HS-27A (cell line): ENCODE data around the gene GJA5.

Source experiments
- DNase-seq: peaks from one replicate; pipeline ENCODE4 v3.0.0-alpha.2; 2012; ENCODE audit warnings: low read depth, missing footprints

Gene GJA5

DNA sequence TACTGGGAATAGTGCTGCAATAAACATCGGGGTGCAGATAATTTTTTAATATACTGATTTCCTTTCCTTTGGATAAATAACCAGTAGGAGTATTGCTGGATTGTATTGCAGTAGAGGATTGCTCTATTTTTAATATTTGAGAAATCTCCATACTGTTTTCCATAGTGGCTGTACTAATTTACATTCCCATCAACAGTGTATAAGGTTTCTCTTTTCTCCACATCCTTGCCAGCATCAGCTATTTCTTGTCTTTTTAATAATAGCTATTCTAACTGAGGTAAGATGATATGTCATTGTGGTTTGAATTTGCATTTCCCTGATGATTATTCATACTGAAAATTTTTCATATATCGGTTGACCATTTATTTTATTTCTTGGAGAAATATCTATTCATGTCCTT is 31.1 kb downstream of the GJA5 start:
- DNase-seq: no peak

DNA sequence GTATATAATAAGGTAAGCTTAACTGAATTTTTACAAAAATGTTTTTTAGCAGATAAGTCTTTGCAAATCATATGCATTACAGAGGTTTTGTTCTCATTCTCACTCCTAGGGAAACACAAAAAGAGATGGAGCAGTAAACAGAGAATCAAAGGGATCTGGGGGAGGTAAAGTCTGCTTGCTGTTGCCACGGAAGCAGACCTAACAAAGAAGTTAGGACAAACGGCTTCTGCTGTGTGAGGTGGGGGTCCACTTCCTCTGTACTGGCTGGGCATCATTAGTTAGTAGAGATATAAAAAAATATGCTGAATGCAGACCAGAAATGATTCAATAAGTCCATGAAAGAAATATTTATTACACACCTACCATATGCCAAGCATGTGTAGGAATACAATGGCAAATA is 34.2 kb downstream of the GJA5 start:
- DNase-seq: no peak

DNA sequence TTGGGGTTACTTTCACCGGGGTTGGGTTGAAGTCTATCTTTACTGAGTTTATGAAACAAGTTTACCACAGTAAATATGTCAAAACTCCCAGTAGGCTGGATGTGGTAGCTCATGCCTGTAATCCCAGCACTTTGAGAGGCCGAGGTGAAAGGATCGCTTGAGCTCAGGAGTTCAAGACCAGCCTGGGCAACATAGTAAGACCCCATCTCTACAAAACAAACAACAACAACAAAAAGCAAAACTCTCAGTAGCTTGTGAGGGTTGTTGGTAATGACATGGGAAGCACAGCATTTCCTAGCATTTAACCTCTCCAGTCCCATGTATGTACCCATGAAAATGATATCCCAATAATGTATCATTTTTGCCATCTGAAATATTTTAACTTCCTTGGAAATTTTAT is 34.7 kb downstream of the GJA5 start:
- DNase-seq: no peak

DNA sequence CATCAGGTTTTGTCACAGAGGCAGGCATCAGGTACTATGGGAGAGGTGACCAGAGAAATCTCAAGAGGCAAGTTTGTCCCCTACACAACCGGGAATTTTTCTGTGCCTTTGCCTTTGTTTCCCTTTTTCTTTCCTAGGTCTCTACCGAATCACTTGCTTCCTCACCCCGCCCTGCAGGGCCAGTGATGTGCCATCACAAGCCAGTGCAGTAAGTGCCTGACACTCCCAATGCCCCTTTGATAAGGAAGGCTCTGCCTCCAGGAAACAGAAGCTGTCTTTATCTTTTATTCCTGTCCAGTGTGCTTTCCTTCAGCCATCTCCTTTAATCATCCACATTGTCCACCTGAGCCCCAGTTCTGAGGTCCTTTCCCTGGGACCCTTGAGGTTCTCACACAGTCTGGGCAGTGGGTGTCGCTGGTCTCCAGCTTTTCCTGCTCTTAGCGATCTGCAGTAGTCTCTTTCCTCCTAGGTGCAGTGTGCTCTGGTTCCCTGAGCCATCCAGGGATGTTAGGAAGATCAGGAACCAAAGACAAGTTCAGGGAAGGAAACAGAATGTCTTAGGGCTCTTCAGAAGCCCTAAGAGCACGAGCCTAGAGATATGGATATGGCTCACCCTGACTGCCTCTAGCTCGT is 36.6 kb downstream of the GJA5 start:
- no peak for DNase-seq

DNA sequence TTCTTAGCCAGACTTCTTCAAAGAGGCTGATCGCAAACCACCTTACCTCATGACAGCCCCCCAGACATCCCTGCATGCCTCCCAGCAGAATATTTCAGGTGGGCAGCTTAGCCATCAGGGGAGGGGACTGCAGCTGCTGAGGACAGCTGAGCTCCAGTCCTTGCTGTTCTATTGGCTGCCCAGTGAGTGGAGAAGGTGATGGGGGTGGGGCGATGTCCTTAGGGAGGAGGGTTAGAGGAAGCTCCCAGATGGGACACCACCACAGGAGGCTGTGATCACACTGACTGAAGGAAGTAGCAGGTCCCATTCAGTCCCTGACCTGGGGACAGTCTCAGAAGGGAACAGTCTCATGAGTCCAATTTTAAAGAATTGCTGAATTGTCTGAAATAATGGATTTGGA is 38.3 kb downstream of the GJA5 start:
- DNase-seq: no peak

DNA sequence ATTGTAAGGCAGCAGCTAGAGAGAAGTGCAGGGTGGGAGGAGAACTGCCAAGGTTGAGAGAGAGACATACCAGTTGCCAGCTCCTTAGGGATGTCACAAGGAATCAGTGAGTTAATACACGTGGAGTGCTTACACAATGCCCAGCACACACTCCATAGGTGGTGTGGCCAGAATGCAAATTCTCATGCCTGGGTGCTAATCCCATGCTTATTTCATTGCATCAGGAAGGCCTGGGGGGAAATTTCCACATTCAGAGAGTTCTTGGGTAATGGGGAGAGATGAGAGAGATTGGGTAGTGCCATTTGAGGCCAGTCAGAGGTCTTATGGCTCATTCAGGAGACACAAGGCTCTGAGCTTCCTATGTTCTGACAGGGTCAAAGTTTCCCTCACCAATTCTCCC is 38.7 kb downstream of the GJA5 start:
- DNase-seq: no peak

DNA sequence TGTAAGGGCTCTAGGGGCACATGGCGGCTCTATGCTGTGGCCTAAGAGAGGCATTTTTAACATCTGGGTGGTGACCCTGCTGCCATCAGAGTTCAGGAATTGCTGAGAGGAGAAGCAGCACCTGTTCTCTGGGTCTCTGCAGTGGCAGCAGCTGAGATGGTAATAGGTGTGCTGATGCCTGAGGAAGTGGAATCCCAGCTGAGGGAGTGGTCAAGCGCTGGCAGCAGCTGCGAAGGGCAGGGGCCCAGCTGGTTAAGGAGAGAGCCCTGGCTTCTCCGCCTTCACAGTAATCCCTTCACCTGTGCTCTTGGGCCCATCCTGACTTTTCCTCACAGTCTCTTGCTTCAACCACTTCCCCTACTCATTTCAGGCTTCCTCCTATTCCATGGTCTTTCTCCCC is 39.8 kb downstream of the GJA5 start:
- no peak for DNase-seq

DNA sequence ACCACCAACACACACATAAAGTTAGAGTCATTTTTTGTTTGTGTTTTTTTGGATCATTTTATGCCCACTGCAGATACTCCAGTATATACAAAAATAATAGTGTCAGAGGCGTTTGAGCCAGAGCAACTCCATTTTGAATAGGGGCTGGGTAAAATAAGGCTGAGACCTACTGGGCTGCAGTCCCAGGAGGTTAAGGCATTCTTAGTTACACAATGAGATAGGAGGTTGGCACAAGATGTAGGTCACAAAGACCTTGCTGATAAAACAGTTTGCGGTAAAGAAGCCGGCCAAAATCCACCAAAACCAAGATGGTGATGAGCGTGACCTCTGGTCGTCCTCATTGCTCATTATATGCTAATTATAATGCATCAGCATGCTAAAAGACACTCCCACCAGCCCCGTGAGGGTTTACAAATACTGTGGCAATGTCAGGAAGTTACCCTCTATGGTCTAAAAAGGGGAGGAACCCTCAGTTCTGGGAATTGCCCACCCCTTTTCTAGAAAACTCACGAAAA is 40.6 kb downstream of the GJA5 start:
- DNase-seq: no peak

DNA sequence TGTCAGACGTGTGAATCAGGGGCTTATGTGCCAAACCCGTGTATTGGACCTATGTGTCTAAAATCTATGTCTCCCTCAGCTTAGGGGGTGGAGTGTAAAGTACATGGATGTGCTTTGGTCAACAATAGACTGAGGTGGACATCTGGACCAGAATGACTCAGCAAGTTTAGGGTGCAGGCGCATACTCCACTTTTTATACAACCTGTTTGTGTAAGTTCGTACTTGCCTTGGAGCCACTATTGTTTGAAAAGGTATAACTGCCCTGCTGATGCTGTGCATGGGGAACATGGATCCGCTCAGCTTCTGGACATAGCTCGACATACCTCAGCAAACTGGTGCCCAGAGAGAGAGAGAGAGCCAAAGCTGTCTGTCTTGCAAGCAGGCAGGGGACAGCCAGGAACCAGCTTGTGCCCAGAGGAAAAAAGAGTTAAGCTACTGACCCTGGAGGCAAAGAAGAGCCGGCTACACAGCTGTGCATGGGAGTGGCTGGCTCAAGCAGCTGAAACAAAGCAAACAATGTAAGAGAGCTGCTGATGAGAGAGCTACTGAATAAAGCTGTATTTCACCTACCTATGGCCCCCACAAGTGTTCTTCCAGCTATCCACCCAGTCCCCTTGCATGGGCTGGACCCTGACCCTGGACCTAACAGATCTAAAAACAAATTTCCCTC is 41.2 kb downstream of the GJA5 start:
- DNase-seq: no peak

DNA sequence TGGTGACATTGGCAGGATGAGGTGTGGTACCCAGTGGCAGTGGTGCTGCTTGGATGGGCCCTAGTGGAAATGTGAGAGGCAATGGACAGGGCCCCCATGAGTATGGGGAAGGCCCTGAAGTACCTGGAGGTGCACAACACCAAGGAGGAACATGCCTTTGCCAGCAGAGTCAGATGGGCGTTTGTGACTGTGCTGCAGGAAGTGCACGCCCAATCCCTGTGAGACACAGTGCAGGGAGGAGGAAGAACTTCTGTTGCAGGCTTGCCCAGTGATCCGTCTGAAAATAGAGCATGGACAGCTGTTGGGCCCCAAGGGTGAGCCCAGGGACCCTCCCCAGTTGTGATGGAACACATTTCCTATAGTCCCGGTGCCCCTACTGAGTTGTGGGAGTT is 42.7 kb downstream of the GJA5 start:
- DNase-seq: no peak

DNA sequence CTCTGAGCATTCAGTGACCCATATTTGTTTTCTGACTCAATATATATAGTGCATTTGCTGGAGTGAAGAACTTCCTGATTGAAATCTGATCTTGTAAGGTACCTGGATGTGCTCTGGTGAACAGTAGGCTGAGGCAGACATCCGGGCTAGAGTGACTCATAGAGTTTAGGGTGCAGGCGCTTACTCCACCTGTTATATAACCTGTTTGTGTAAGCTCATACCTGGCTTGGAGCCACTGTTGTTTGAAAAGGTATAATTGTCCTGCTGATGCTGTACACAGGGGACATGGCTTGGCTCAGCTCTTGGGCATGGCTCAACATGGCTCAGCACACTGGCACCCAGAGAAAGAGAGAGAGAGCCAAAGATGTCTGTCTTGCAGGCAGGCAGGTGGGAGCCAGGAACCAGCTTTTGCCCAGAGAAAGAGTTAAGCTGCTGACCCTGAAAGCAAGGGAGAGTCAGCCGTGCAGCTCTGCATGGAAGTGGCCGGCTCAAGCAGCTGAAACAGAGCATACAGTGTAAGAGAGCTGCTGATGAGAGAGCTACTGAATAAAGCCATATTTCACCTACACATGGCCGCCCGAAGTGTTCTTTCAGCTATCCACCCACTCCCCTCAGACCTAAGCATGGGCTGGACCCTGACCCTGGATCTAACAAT is 43.2 kb downstream of the GJA5 start:
- no peak for DNase-seq

DNA sequence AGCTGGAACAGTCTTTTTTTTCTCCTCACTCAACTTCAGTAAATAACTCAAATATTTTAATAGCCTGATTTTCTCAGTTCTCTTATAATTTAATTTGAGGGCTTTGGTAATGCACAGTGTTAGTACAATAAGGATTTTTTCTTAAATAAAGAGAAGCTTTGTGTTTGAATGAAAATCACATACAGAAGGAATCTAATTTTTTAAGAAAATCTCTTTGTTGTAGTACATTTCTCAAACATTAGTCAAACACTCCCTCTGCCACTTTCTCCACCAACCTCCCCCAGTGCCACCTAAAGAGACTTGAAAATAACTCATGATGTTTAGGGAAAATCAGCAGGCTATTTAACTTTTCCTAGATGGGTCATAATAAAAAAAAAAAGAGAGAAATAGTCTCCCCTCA is 47.8 kb downstream of the GJA5 start:
- DNase-seq: no peak
